H9 (cell line): ENCODE data around the gene APOL6. TPM values are rescaled to one million over a fixed set of nuclear protein-coding genes. Genes with fewer than 3 reads are reported as not detected.

ENCODE experiments used
- DNase-seq: peaks from one replicate; pipeline ENCODE4 v3.0.0-alpha.2; 2017
- H2AFZ ChIP-seq: one replicate; pipeline ENCODE4 v1.6.1; 2013; ENCODE audit warnings: mild to moderate bottlenecking, low read length, control low read depth, moderate library complexity
- H2AK5ac ChIP-seq: 2 replicates; pipeline ENCODE4 v1.6.1; 2013; ENCODE audit warnings: low read length, control low read depth, mixed read lengths; ENCODE audit not compliant: insufficient read length
- H2BK120ac ChIP-seq: one replicate; pipeline ENCODE4 v1.6.1; 2013; ENCODE audit warnings: low read depth, mild to moderate bottlenecking, low read length, control low read depth, inconsistent platforms; ENCODE audit not compliant: poor library complexity, severe bottlenecking
- H2BK12ac ChIP-seq: 2 replicates; pipeline ENCODE4 v1.6.1; 2013; ENCODE audit warnings: low read length, control low read depth, mixed read lengths, low read depth; ENCODE audit not compliant: insufficient read length
- H2BK15ac ChIP-seq: 2 replicates; pipeline ENCODE4 v1.6.1; 2013; ENCODE audit warnings: low read depth, low read length, control low read depth
- H2BK20ac ChIP-seq: one replicate; pipeline ENCODE4 v1.6.1; 2013; ENCODE audit warnings: low read depth, mild to moderate bottlenecking, low read length, control low read depth, inconsistent platforms; ENCODE audit not compliant: poor library complexity, severe bottlenecking
- H2BK5ac ChIP-seq: 2 replicates; pipeline ENCODE4 v1.6.1; 2013; ENCODE audit warnings: low read length, control low read depth, mixed read lengths; ENCODE audit not compliant: insufficient read length
- H3K14ac ChIP-seq: 2 replicates; pipeline ENCODE4 v1.6.1; 2013; ENCODE audit warnings: low read length, control low read depth; ENCODE audit not compliant: insufficient read depth
- H3K18ac ChIP-seq: 2 replicates; pipeline ENCODE4 v1.6.1; 2013; ENCODE audit warnings: low read depth, mild to moderate bottlenecking, mixed read lengths, low read length, control low read depth; ENCODE audit not compliant: insufficient read length
- H3K23ac ChIP-seq: 2 replicates; pipeline ENCODE4 v1.6.1; 2013; ENCODE audit warnings: low read length, control low read depth, mixed read lengths, low read depth; ENCODE audit not compliant: insufficient read length
- H3K23me2 ChIP-seq: 2 replicates; pipeline ENCODE4 v1.6.1; 2013; ENCODE audit warnings: low read depth, mild to moderate bottlenecking, mixed read lengths, low read length, control low read depth; ENCODE audit not compliant: insufficient read length, poor library complexity, severe bottlenecking
- H3K27ac ChIP-seq: 2 replicates; pipeline ENCODE4 v1.5.1; 2013; ENCODE audit warnings: low read length, control low read depth, mixed read lengths, low read depth; ENCODE audit not compliant: insufficient read length
- H3K27me3 ChIP-seq: 2 replicates; pipeline ENCODE4 v1.6.1; 2013; ENCODE audit warnings: low read length, control low read depth, inconsistent platforms; ENCODE audit not compliant: insufficient read depth
- H3K4ac ChIP-seq: 2 replicates; pipeline ENCODE4 v1.6.1; 2013; ENCODE audit warnings: low read depth, mild to moderate bottlenecking, control low read depth, inconsistent platforms, low read length, moderate library complexity
- H3K4me1 ChIP-seq: 2 replicates; pipeline ENCODE4 v1.6.1; 2013; ENCODE audit warnings: low read length, control low read depth, inconsistent platforms; ENCODE audit not compliant: insufficient read depth
- H3K4me2 ChIP-seq: 2 replicates; pipeline ENCODE4 v1.6.1; 2013; ENCODE audit warnings: low read length, control low read depth, mixed read lengths; ENCODE audit not compliant: insufficient read length, insufficient read depth
- H3K56ac ChIP-seq: 2 replicates; pipeline ENCODE4 v1.6.1; 2013; ENCODE audit warnings: low read depth, mild to moderate bottlenecking, mixed read lengths, low read length, control low read depth; ENCODE audit not compliant: insufficient read length
- H3K79me1 ChIP-seq: 2 replicates; pipeline ENCODE4 v1.6.1; 2013; ENCODE audit warnings: low read depth, mild to moderate bottlenecking, moderate library complexity, low read length, control low read depth, inconsistent platforms; ENCODE audit not compliant: insufficient read depth, poor library complexity, severe bottlenecking
- H3K79me2 ChIP-seq: 2 replicates; pipeline ENCODE4 v1.6.1; 2013; ENCODE audit warnings: low read length, control low read depth, inconsistent platforms; ENCODE audit not compliant: insufficient read depth
- H3K9ac ChIP-seq: 2 replicates; pipeline ENCODE4 v1.6.1; 2013; ENCODE audit warnings: low read length, control low read depth, mixed read lengths; ENCODE audit not compliant: insufficient read length; ENCODE audit errors: extremely low read depth
- H3K9me3 ChIP-seq: one replicate; pipeline ENCODE4 v1.6.1; 2013; ENCODE audit warnings: low read depth, low read length, inconsistent platforms; ENCODE audit not compliant: control insufficient read depth
- H3T11ph ChIP-seq: one replicate; pipeline ENCODE4 v1.6.1; 2013; ENCODE audit warnings: mild to moderate bottlenecking, low read length, control low read depth, inconsistent platforms
- H4K20me1 ChIP-seq: one replicate; pipeline ENCODE4 v1.6.1; 2013; ENCODE audit not compliant: control insufficient read depth, insufficient read length, insufficient read depth
- H4K5ac ChIP-seq: 2 replicates; pipeline ENCODE4 v1.6.1; 2013; ENCODE audit warnings: low read depth, mild to moderate bottlenecking, mixed read lengths, low read length, control low read depth; ENCODE audit not compliant: insufficient read length
- H4K8ac ChIP-seq: replicated peaks from 2 replicates; pipeline ENCODE4 v1.6.1; 2013; ENCODE audit warnings: low read length, control low read depth, mixed read lengths, low read depth; ENCODE audit not compliant: insufficient read length
- H4K91ac ChIP-seq: 2 replicates; pipeline ENCODE4 v1.6.1; 2013; ENCODE audit warnings: low read depth, mild to moderate bottlenecking, moderate library complexity, mixed read lengths, low read length, control low read depth; ENCODE audit not compliant: insufficient read length
- H3K27ac Mint-ChIP-seq, 3 experiments: 2 replicates in 2 of 3; 3 replicates in 1 of 3; pipeline ENCODE4 v1.8.0; 2020 to 2021; ENCODE audit warnings: mixed read lengths in 3 of 3, mild to moderate bottlenecking in 1 of 3, moderate library complexity in 1 of 3
- H3K27me3 Mint-ChIP-seq: 2 replicates; pipeline ENCODE4 v1.8.0; 2021; ENCODE audit warnings: low read depth, mild to moderate bottlenecking, moderate library complexity, mixed read lengths
- H3K36me3 Mint-ChIP-seq, 3 experiments: 2 replicates in 2 of 3; 3 replicates in 1 of 3; pipeline ENCODE4 v1.8.0; 2020 to 2021; ENCODE audit warnings: low read depth in 3 of 3, mixed read lengths in 3 of 3; ENCODE audit not compliant: insufficient read depth in 1 of 3
- H3K4me1 Mint-ChIP-seq, 2 experiments: 2 replicates each; pipeline ENCODE4 v1.8.0; 2020; ENCODE audit warnings: mixed read lengths in 2 of 2
- H3K4me3 Mint-ChIP-seq, 2 experiments: 2 replicates in 1 of 2; 3 replicates in 1 of 2; pipeline ENCODE4 v1.8.0; 2020 to 2021; ENCODE audit warnings: mild to moderate bottlenecking in 2 of 2, mixed read lengths in 2 of 2, moderate library complexity in 1 of 2
- H3K9me3 Mint-ChIP-seq, 2 experiments: 2 replicates in 1 of 2; 3 replicates in 1 of 2; pipeline ENCODE4 v1.8.0; 2020; ENCODE audit warnings: mild to moderate bottlenecking in 2 of 2, mixed read lengths in 2 of 2, moderate library complexity in 1 of 2
- WGBS: extraction: QIAGEN DNeasy Blood & Tissue Kit; methylation state at CpG from one replicate; pipeline ENCODE4 v1.1.7; 2013; ENCODE audit warnings: missing lambda C conversion rate, low lambda C conversion rate, mixed read lengths; ENCODE audit not compliant: insufficient read length; ENCODE audit errors: extremely low coverage; 5-methylcytosine and 5-hydroxymethylcytosine counted together
- total RNA-seq: library from RNA; stranded (reverse); gene quantifications from 2 replicates; pipeline ENCODE4 v1.2.1, GENCODE V29; 2021
- TF ChIP-seq, protein P1 (sequence below): fragments of 200-600 bp; sonication (generic); conservative IDR thresholded peaks from 3 replicates; pipeline ENCODE4 v1.8.0; 2021; ENCODE audit warnings: antibody characterized with exemption, mild to moderate bottlenecking

Gene APOL6
- total RNA-seq, 1 experiment from 2014 or later, result 0.07 TPM

GRCh38 chr22:35649026-35649553, 844 bp downstream of the APOL6 start:
- Histone ChIP-seq H2AK5ac (no peak overlapping the region), H3K27ac (no peak overlapping the region), H4K20me1 (no peaks in the 10 kb centered on the region), H2BK120ac (no peak overlapping the region), H3K18ac (no peak overlapping the region), H4K91ac (no peak overlapping the region), H3K79me1 (no peaks in the 10 kb centered on the region), H4K8ac (no peak overlapping the region), H2AFZ (no peak overlapping the region), H2BK5ac (no peak overlapping the region), H2BK20ac (no peak overlapping the region), H3T11ph (no peak overlapping the region), H3K14ac (no peak overlapping the region), H2BK15ac (no peak overlapping the region), H3K4me2 (no peak overlapping the region), H3K56ac (no peak overlapping the region), H4K5ac (no peak overlapping the region), H3K23me2 (no peaks in the 10 kb centered on the region), H3K4ac (no peak overlapping the region), H3K79me2 (no peaks in the 10 kb centered on the region), H2BK12ac (no peak overlapping the region), H3K23ac (no peak overlapping the region), H3K4me1 (no peaks in the 10 kb centered on the region; the same call in 1 of the 2 replicates), H3K27me3 (no peaks in the 10 kb centered on the region), H3K9ac (no peak overlapping the region), H3K9me3 (no peaks in the 10 kb centered on the region)
- Mint-ChIP-seq H3K4me1 (peaks cover 10 to 19% of the 10 kb centered on the region in 2 experiments), H3K9me3 (peaks cover 7 to 12% of the 10 kb centered on the region in 2 experiments; a peak in 3 of 5 replicates), H3K36me3 (peaks cover 2 to 8% (median 2%) of the 10 kb centered on the region in 3 experiments; a peak in 4 of 7 replicates), H3K27me3 (peaks cover 4% of the 10 kb centered on the region), H3K27ac (peak overlapping the region; percentile 49 to 74 (median 52); a peak in 4 of 7 replicates), H3K4me3 (no peak overlapping the region)
- WGBS, result no CpG with 5 or more reads among the region's 7 CpGs
- TF ChIP-seq, protein P1, sequence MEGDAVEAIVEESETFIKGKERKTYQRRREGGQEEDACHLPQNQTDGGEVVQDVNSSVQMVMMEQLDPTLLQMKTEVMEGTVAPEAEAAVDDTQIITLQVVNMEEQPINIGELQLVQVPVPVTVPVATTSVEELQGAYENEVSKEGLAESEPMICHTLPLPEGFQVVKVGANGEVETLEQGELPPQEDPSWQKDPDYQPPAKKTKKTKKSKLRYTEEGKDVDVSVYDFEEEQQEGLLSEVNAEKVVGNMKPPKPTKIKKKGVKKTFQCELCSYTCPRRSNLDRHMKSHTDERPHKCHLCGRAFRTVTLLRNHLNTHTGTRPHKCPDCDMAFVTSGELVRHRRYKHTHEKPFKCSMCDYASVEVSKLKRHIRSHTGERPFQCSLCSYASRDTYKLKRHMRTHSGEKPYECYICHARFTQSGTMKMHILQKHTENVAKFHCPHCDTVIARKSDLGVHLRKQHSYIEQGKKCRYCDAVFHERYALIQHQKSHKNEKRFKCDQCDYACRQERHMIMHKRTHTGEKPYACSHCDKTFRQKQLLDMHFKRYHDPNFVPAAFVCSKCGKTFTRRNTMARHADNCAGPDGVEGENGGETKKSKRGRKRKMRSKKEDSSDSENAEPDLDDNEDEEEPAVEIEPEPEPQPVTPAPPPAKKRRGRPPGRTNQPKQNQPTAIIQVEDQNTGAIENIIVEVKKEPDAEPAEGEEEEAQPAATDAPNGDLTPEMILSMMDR, result no peak
- peak; percentile 6 for DNase-seq
